A673 (cell line): Measurements from ENCODE around the gene DPH5. TPM values are rescaled to one million over a fixed set of nuclear protein-coding genes. Genes with fewer than 3 reads are reported as not detected.

Experiments used
- BruUV-seq: library from RNA; stranded (reverse); fragments of 400-500 nt; replicated peaks from 2 replicates; lab custom pipeline; 2021; lab: Mats Ljungman, UMichigan
- CTCF ChIA-PET: fragments of 300-600 bp; sonication (Branson Sonifier 250); formaldehyde crosslinking; loops from one replicate; lab custom pipeline; 2022; ENCODE audit warnings: antibody characterized with exemption; lab: Charles Lee
- POLR2A ChIA-PET: fragments of 300-600 bp; sonication (Branson Sonifier 250); formaldehyde crosslinking; loops from one replicate; lab custom pipeline; 2022; ENCODE audit warnings: antibody characterized with exemption; ENCODE audit not compliant: low non-redundant PET; lab: Charles Lee
- DNase-seq: peaks from one replicate; pipeline ENCODE4 v3.0.0-alpha.2; 2015; ENCODE audit warnings: low spot score
- H3K27ac ChIP-seq: fragments of 200-600 bp; sonication (generic); 2 replicates; pipeline ENCODE4 v1.5.1; 2016; ENCODE audit warnings: mixed run types, low read depth, mild to moderate bottlenecking, mixed read lengths, antibody characterized with exemption, low read length; ENCODE audit not compliant: poor library complexity, severe bottlenecking
- H3K27me3 ChIP-seq: fragments of 200-600 bp; sonication (generic); replicated peaks from 2 replicates; pipeline ENCODE4 v1.6.1; 2017; ENCODE audit warnings: mixed run types, low read depth, mild to moderate bottlenecking, mixed read lengths, antibody characterized with exemption, low read length; ENCODE audit not compliant: insufficient read depth, poor library complexity
- H3K36me3 ChIP-seq: fragments of 200-600 bp; sonication (generic); 2 replicates; pipeline ENCODE4 v1.6.1; 2016; ENCODE audit warnings: mixed run types, mild to moderate bottlenecking, mixed read lengths, antibody characterized with exemption, low read length; ENCODE audit not compliant: insufficient read depth, poor library complexity, severe bottlenecking
- H3K4me1 ChIP-seq: fragments of 200-600 bp; sonication (generic); 2 replicates; pipeline ENCODE4 v1.6.1; 2017; ENCODE audit warnings: mixed run types, mild to moderate bottlenecking, mixed read lengths, antibody characterized with exemption, low read length; ENCODE audit not compliant: insufficient read depth, poor library complexity, severe bottlenecking
- H3K4me3 ChIP-seq: fragments of 200-600 bp; sonication (generic); 2 replicates; pipeline ENCODE4 v1.5.1; 2016; ENCODE audit warnings: low read depth, mixed run types, mild to moderate bottlenecking, mixed read lengths, low read length; ENCODE audit not compliant: poor library complexity, severe bottlenecking
- H3K9me3 ChIP-seq: fragments of 200-600 bp; sonication (generic); 2 replicates; pipeline ENCODE4 v1.6.1; 2016; ENCODE audit warnings: mixed run types, low read depth, mild to moderate bottlenecking, mixed read lengths, antibody characterized with exemption, low read length; ENCODE audit not compliant: poor library complexity, severe bottlenecking
- CTCF ChIP-seq: fragments of 300-800, 200-600 bp; sonication (generic); conservative IDR thresholded peaks from 2 replicates; pipeline ENCODE4 v1.5.1; 2017; ENCODE audit warnings: low read depth, mild to moderate bottlenecking, antibody characterized with exemption, low read length, moderate library complexity, mixed read lengths
- EZH2 ChIP-seq: fragments of 200-600 bp; sonication (generic); IDR thresholded peaks from 2 replicates; pipeline ENCODE4 v1.6.1; 2017; ENCODE audit warnings: borderline replicate concordance, low read depth, mild to moderate bottlenecking, mixed read lengths, antibody characterized with exemption, low read length; ENCODE audit not compliant: poor library complexity, severe bottlenecking
- intact Hi-C: fragments of 100-400 bp; cut with micrococcal nuclease; formaldehyde crosslinking; loops from one replicate; pipeline ENCODE4 v1.10.0; 2022; ENCODE audit not compliant: unreplicated experiment
- total RNA-seq: library from RNA; stranded (reverse); gene quantifications from 2 replicates; pipeline ENCODE4 v1.2.3, GENCODE V29; 2021

The DPH5 gene
- total RNA-seq, 1 experiment from 2014 or later: 50.5 TPM

- no TSS peak for BruUV-seq
- Histone ChIP-seq H3K27ac (no peak overlapping the region), H3K27me3 (no peaks in the 10 kb centered on the region), H3K4me1 (no peaks in the 10 kb centered on the region), H3K4me3 (no peak overlapping the region), H3K9me3 (peaks cover 13% of the 10 kb centered on the region), H3K36me3 (peaks cover 4% of the 10 kb centered on the region)
- ChIA-PET CTCF (no interaction called here), POLR2A (no interaction called here)
- intact Hi-C loops: no loop called here
- no peak for DNase-seq
- TF ChIP-seq CTCF (no peak), EZH2 (no peak)
Observed at GRCh38 chr1:101041300-101041699, 15.7 kb upstream of the DPH5 start.

DNA sequence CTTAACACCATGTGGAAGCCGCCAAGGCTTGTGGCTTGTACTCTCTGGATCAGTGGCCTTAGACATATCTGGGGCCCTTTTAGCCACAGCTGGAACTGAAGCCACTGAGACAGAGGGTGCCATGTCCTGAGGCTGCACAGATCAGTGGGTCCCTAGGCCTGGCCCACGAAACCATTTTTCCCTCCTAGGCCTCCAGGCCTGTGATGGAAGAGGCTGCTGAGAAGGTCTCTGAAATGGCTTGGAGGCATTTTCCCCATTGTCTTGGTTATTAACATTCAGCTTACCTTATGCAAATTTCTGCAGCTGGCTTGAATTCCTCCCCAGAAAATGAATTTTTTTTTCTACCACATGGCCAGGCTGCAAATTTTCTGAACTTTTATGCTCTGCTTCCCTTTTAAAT lies 15.1 kb upstream of the DPH5 start:
- POLR2A ChIA-PET: no interaction called here
- H3K4me3 ChIP-seq: no peak overlapping the region
- CTCF ChIA-PET: no interaction called here

GRCh38 chr1:101039245-101039644 lies 13.7 kb upstream of the DPH5 start:
- H3K36me3 ChIP-seq: peaks cover 4% of the 10 kb centered on the region
- no peaks in the 10 kb centered on the region for H3K27me3 ChIP-seq
- H3K27ac ChIP-seq: no peak overlapping the region
- no peak overlapping the region for H3K4me3 ChIP-seq
- ChIA-PET CTCF (no interaction called here), POLR2A (no interaction called here)
- intact Hi-C loops: no loop called here
- peaks cover 13% of the 10 kb centered on the region for H3K9me3 ChIP-seq
- TF ChIP-seq EZH2 (no peak), CTCF (no peak)
- no peak for DNase-seq
- H3K4me1 ChIP-seq: no peaks in the 10 kb centered on the region
- no TSS peak for BruUV-seq

More for the DNA sequence above, 15.1 kb upstream of the DPH5 start:
- Histone ChIP-seq H3K27ac (no peak overlapping the region), H3K36me3 (peaks cover 4% of the 10 kb centered on the region), H3K9me3 (peaks cover 13% of the 10 kb centered on the region), H3K27me3 (no peaks in the 10 kb centered on the region), H3K4me1 (no peaks in the 10 kb centered on the region)
- intact Hi-C loops: no loop called here
- no TSS peak for BruUV-seq
- TF ChIP-seq CTCF (no peak), EZH2 (no peak)
- no peak for DNase-seq
